Measurements from ENCODE around the gene ANKRD6.
A peak's percentile ranks its signal among the peaks of the same experiment; 100 is the strongest.
"Not testable (repeated sequence)": the region's sequence is repeated elsewhere in the genome, so short reads cannot be mapped to it uniquely, and the experiment has no call there.

The ANKRD6 gene

GRCh38 chr6:89432875-89433251, at the start of gene ANKRD6:
Gene ANKRD6, plus strand, starts transcription at chr6:89433152. Its CDS starts 133,825 bp downstream, at chr6:89566977.
- peak; percentile 72 for DNase-seq (ENCODE audit: low spot score)

- peak; percentile 71 for DNase-seq (ENCODE audit: low spot score)
Observed at GRCh38 chr6:89385156-89385667, 47.7 kb upstream of the ANKRD6 start.

GRCh38 chr6:89385846-89386245, 47.1 kb upstream of the ANKRD6 start:
- DNase-seq (ENCODE audit: low spot score), result no peak

- DNase-seq (ENCODE audit: low spot score), result no peak
Observed at GRCh38 chr6:89386917-89387491, 45.9 kb upstream of the ANKRD6 start.

GRCh38 chr6:89387516-89388201, 45.3 kb upstream of the ANKRD6 start:
- DNase-seq (ENCODE audit: low spot score), result no peak

GRCh38 chr6:89388846-89389245, 44.1 kb upstream of the ANKRD6 start:
- no peak for DNase-seq (ENCODE audit: low spot score)

GRCh38 chr6:89392823-89393222, 40.1 kb upstream of the ANKRD6 start:
- DNase-seq (ENCODE audit: low spot score), result no peak

- DNase-seq (ENCODE audit: low spot score), result no peak
Observed at GRCh38 chr6:89393659-89394058, 39.3 kb upstream of the ANKRD6 start.

- DNase-seq (ENCODE audit: low spot score), result not testable (repeated sequence)
Observed at GRCh38 chr6:89397884-89398283, 35.1 kb upstream of the ANKRD6 start.

- no peak for DNase-seq (ENCODE audit: low spot score)
Observed at GRCh38 chr6:89398762-89399525, 34.0 kb upstream of the ANKRD6 start.

- DNase-seq (ENCODE audit: low spot score), result no peak
Observed at GRCh38 chr6:89400050-89400449, 32.9 kb upstream of the ANKRD6 start.

- no peak for DNase-seq (ENCODE audit: low spot score)
Observed at GRCh38 chr6:89400912-89401399, 32.0 kb upstream of the ANKRD6 start.

- no peak for DNase-seq (ENCODE audit: low spot score)
Observed at GRCh38 chr6:89402776-89403175, 30.2 kb upstream of the ANKRD6 start.

GRCh38 chr6:89404512-89404911, 28.4 kb upstream of the ANKRD6 start:
- DNase-seq (ENCODE audit: low spot score), result no peak

- DNase-seq (ENCODE audit: low spot score), result no peak
Observed at GRCh38 chr6:89406141-89406540, 26.8 kb upstream of the ANKRD6 start.

- DNase-seq (ENCODE audit: low spot score), result no peak
Observed at GRCh38 chr6:89409461-89410035, 23.4 kb upstream of the ANKRD6 start.

- peak; percentile 10 for DNase-seq (ENCODE audit: low spot score)
Observed at GRCh38 chr6:89410231-89410761, 22.7 kb upstream of the ANKRD6 start.

- peak; percentile 10 for DNase-seq (ENCODE audit: low spot score)
Observed at GRCh38 chr6:89410788-89411144, 22.2 kb upstream of the ANKRD6 start.

- no peak for DNase-seq (ENCODE audit: low spot score)
Observed at GRCh38 chr6:89411145-89412070, 21.5 kb upstream of the ANKRD6 start.

- DNase-seq (ENCODE audit: low spot score), result peak; percentile 14
Observed at GRCh38 chr6:89412071-89413005, 20.6 kb upstream of the ANKRD6 start, which contains the start of gene RRAGD. Gene RRAGD, minus strand, starts transcription at chr6:89412273. Its CDS starts 280 bp downstream, at chr6:89411993.

Data from kidney capillary endothelial cell (primary cell).